ENCODE data around the gene PPP2R1A. TPM values are rescaled to one million over a fixed set of nuclear protein-coding genes. Genes with fewer than 3 reads are reported as not detected.

The PPP2R1A gene
- total and polyA plus RNA-seq, 2 of the 13 experiments (the other 11 are each of a cell fraction or from before 2014, with no cell fraction given), result 86.7 to 130 TPM

DNA sequence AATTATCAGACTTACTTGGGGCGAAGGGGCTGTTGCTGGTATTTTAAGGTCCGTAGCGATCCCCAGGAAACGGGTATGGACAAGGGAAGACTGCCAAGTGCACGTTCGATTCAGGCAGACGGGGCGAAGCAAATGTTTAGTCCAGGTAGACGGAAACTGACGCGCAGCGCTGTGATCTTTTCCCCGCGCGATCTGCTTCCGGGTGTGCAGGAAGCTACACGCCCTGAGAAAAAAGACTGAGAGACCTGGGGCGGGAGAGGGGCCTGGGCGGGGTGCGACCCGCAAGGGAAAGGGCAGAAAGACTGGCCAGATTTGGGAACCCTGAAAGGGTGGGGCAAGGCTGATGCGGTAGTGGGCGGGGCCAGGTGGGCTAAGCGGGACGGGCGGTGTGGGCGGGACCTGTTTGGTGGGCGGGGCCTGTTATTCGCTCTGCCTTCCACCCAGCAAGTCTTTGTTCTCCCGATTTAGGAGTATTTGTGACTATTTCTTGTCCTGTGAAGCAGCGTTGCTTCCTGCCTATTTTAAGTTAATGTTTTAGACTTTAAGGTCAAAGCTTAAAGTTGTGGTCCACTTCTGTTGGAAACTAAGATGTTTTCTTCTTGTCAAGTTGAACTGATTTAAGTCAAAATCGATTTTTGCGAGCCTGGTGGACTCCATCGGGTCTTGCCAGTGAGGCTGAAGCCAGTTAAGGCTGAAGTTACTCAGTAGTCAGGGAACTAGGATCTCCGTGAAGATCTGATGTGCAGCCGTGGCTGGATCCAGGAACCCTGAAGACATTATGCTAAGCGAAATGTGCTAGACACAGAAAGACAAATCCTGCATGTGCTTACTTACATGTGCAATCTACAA is 18.3 kb upstream of the PPP2R1A start, which contains the start of gene ZNF836 (continued):
- TF ChIP-seq NPAS2 (CRISPR knock-in tag; IDR thresholded peaks at IDR 0.05; ENCODE audit: borderline replicate concordance), result no peak
- no peak for TF ChIP-seq PHF5A (CRISPR knock-in tag; IDR thresholded peaks at IDR 0.05; ENCODE audit: low read depth, unreplicated experiment)
- TF ChIP-seq, protein P1, sequence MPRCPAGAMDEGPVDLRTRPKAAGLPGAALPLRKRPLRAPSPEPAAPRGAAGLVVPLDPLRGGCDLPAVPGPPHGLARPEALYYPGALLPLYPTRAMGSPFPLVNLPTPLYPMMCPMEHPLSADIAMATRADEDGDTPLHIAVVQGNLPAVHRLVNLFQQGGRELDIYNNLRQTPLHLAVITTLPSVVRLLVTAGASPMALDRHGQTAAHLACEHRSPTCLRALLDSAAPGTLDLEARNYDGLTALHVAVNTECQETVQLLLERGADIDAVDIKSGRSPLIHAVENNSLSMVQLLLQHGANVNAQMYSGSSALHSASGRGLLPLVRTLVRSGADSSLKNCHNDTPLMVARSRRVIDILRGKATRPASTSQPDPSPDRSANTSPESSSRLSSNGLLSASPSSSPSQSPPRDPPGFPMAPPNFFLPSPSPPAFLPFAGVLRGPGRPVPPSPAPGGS (CRISPR knock-in tag; IDR thresholded peaks at IDR 0.05), result no peak
- no peak for TF ChIP-seq DR1 (CRISPR knock-in tag; IDR thresholded peaks at IDR 0.05)
- no peak for TF ChIP-seq TCF7L2 (IDR thresholded peaks at IDR 0.05; ENCODE audit: low read depth, low read length)
- no peak for TF ChIP-seq ZNF343 (CRISPR knock-in tag; IDR thresholded peaks at IDR 0.05)
- TF ChIP-seq ZNF891 (CRISPR knock-in tag; IDR thresholded peaks at IDR 0.05), result 0 out of 2 replicates have a peak, but pooled peaks have one; percentile 63
- no peak for TF ChIP-seq TOPORS (CRISPR knock-in tag; IDR thresholded peaks at IDR 0.05)
- no peak for TF ChIP-seq ZNF615 (CRISPR knock-in tag; IDR thresholded peaks at IDR 0.05; ENCODE audit: borderline replicate concordance)
- peak; percentile 27; the same call in 1 of the 2 replicates for TF ChIP-seq ZNF350 (CRISPR knock-in tag; IDR thresholded peaks at IDR 0.05; ENCODE audit: borderline replicate concordance, low read depth)
- TF ChIP-seq ZNF292 (CRISPR knock-in tag; IDR thresholded peaks at IDR 0.05; ENCODE audit: borderline replicate concordance, low read depth), result peak; percentile 21; the same call in 1 of the 2 replicates
- TF ChIP-seq MTF2 (CRISPR knock-in tag; IDR thresholded peaks at IDR 0.05; ENCODE audit: borderline replicate concordance), result no peak
- TF ChIP-seq MIER2 (CRISPR knock-in tag; IDR thresholded peaks at IDR 0.05), result no peak
- no peak for TF ChIP-seq ZNF44 (CRISPR knock-in tag; IDR thresholded peaks at IDR 0.05)
- TF ChIP-seq ZNF652 (CRISPR knock-in tag; IDR thresholded peaks at IDR 0.05; ENCODE audit: borderline replicate concordance, low read depth), result no peak
- TF ChIP-seq MXD4 (CRISPR knock-in tag; IDR thresholded peaks at IDR 0.05), result no peak
- no peak for TF ChIP-seq XBP1 (CRISPR knock-in tag; IDR thresholded peaks at IDR 0.05)
- no peak for TF ChIP-seq NCOA2 (CRISPR knock-in tag; IDR thresholded peaks at IDR 0.05)
- TF ChIP-seq, protein P2, sequence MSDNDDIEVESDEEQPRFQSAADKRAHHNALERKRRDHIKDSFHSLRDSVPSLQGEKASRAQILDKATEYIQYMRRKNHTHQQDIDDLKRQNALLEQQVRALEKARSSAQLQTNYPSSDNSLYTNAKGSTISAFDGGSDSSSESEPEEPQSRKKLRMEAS (IDR thresholded peaks at IDR 0.05), result peak; percentile 34; the same call in 1 of the 2 replicates
- peak; percentile 42; the same call in 1 of the 2 replicates for TF ChIP-seq IRF2 (CRISPR knock-in tag; IDR thresholded peaks at IDR 0.05)
- TF ChIP-seq TP53 (CRISPR knock-in tag; conservative IDR thresholded peaks at IDR 0.05), result no peak
- TF ChIP-seq, protein P3, sequence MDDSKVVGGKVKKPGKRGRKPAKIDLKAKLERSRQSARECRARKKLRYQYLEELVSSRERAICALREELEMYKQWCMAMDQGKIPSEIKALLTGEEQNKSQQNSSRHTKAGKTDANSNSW (CRISPR knock-in tag; IDR thresholded peaks at IDR 0.05; ENCODE audit: borderline replicate concordance), result no peak
- TF ChIP-seq RBFOX2 (IDR thresholded peaks at IDR 0.05; ENCODE audit: low read depth, low read length), result 0 out of 2 replicates have a peak, but pooled peaks have one; percentile 20
- TF ChIP-seq, protein P4, sequence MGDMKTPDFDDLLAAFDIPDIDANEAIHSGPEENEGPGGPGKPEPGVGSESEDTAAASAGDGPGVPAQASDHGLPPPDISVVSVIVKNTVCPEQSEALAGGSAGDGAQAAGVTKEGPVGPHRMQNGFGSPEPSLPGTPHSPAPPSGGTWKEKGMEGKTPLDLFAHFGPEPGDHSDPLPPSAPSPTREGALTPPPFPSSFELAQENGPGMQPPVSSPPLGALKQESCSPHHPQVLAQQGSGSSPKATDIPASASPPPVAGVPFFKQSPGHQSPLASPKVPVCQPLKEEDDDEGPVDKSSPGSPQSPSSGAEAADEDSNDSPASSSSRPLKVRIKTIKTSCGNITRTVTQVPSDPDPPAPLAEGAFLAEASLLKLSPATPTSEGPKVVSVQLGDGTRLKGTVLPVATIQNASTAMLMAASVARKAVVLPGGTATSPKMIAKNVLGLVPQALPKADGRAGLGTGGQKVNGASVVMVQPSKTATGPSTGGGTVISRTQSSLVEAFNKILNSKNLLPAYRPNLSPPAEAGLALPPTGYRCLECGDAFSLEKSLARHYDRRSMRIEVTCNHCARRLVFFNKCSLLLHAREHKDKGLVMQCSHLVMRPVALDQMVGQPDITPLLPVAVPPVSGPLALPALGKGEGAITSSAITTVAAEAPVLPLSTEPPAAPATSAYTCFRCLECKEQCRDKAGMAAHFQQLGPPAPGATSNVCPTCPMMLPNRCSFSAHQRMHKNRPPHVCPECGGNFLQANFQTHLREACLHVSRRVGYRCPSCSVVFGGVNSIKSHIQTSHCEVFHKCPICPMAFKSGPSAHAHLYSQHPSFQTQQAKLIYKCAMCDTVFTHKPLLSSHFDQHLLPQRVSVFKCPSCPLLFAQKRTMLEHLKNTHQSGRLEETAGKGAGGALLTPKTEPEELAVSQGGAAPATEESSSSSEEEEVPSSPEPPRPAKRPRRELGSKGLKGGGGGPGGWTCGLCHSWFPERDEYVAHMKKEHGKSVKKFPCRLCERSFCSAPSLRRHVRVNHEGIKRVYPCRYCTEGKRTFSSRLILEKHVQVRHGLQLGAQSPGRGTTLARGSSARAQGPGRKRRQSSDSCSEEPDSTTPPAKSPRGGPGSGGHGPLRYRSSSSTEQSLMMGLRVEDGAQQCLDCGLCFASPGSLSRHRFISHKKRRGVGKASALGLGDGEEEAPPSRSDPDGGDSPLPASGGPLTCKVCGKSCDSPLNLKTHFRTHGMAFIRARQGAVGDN (CRISPR knock-in tag; IDR thresholded peaks at IDR 0.05), result peak; percentile 63

Measured in HepG2 (cell line).